Sigmoid colon (tissue), 7 donors: ENCODE results near the gene PRRC2C. TPM values are rescaled to one million over a fixed set of nuclear protein-coding genes. Genes with fewer than 3 reads are reported as not detected.

Source experiments
- DNase-seq: peaks from one replicate; pipeline ENCODE4 v3.0.0-alpha.2; 2019
- H3K27ac ChIP-seq, 4 donors: fragments of 200-600 bp; sonication (generic); one replicate each; pipeline ENCODE4 v1.5.1; 2016 to 2019; ENCODE audit warnings: mild to moderate bottlenecking in 1 of 4
- H3K27me3 ChIP-seq, 3 donors: fragments of 200-600 bp; sonication (generic); one replicate each; pipeline ENCODE4 v1.5.1; 2019; ENCODE audit warnings: mild to moderate bottlenecking in 1 of 3
- H3K36me3 ChIP-seq, 4 donors: fragments of 200-600 bp; sonication (generic); one replicate each; pipeline ENCODE4 v1.5.1; 2016 to 2019
- H3K4me1 ChIP-seq, 4 donors: fragments of 200-600 bp; sonication (generic); one replicate each; pipeline ENCODE4 v1.5.1; 2017 to 2019
- H3K4me3 ChIP-seq, 4 donors: fragments of 200-600 bp; sonication (generic); one replicate each; pipeline ENCODE4 v1.5.1; 2017 to 2019; ENCODE audit warnings: mild to moderate bottlenecking in 2 of 4, moderate library complexity in 1 of 4
- H3K9me3 ChIP-seq, 4 donors: fragments of 200-600 bp in 3 of 4; sonication (generic) in 3 of 4; one replicate each; pipeline versions ENCODE4 v1.5.1 to v1.6.1; 2013 to 2019
- EP300 ChIP-seq, 4 donors: sonication (generic); formaldehyde crosslinking; IDR thresholded peaks; one replicate each; pipeline ENCODE4 v1.6.1; 2017; ENCODE audit warnings: antibody characterized with exemption in 4 of 4
- POLR2A ChIP-seq, 2 donors: fragments of 450-650 bp; IDR thresholded peaks; one replicate each; pipeline ENCODE4 v1.6.1; 2016; ENCODE audit warnings: antibody characterized with exemption in 2 of 2, mild to moderate bottlenecking in 2 of 2, moderate library complexity in 2 of 2
- POLR2AphosphoS5 ChIP-seq, 4 donors: sonication (generic); formaldehyde crosslinking; IDR thresholded peaks; one replicate each; pipeline ENCODE4 v1.6.1; 2017; ENCODE audit warnings: antibody characterized with exemption in 4 of 4
- WGBS, 2 donors: extraction: QIAGEN DNeasy Blood & Tissue Kit; methylation state at CpG; one replicate each; pipeline ENCODE4 v1.1.7; 2013; 5-methylcytosine and 5-hydroxymethylcytosine counted together
- intact Hi-C: fragments of 100-400 bp; cut with DNase I; formaldehyde crosslinking; loops from one replicate; pipeline ENCODE4 v1.15.1; 2023
- polyA plus RNA-seq, 3 donors: library from polyadenylated mRNA; stranded (reverse); fragments of 200-250 nt; gene quantifications; one replicate each; pipeline ENCODE4 v1.2.3, GENCODE V29; 2013
- total RNA-seq, 4 donors: library from RNA; depleted of rRNA; stranded (reverse); fragments of >200 nt; gene quantifications; one replicate each; pipeline ENCODE4 v1.1.0, GENCODE V29; 2016
- TF ChIP-seq, protein P1 (sequence below), 4 experiments: fragments of 450-650 bp in 3 of 4; fragments of 200-600 bp in 1 of 4; IDR thresholded peaks; one replicate each; pipeline ENCODE4 v1.5.1; 2016 to 2019; ENCODE audit warnings: antibody characterized with exemption in 4 of 4, mild to moderate bottlenecking in 3 of 4, moderate library complexity in 2 of 4
- donor health status: healthy with polysubstance abuse.
- donor health status: Bipolar disorder and iron deficiency.
- donor health status: healthy.

The PRRC2C gene
- total and polyA plus RNA-seq, 7 donors, result 7.8 to 80.0 (median 52.6) TPM

DNA sequence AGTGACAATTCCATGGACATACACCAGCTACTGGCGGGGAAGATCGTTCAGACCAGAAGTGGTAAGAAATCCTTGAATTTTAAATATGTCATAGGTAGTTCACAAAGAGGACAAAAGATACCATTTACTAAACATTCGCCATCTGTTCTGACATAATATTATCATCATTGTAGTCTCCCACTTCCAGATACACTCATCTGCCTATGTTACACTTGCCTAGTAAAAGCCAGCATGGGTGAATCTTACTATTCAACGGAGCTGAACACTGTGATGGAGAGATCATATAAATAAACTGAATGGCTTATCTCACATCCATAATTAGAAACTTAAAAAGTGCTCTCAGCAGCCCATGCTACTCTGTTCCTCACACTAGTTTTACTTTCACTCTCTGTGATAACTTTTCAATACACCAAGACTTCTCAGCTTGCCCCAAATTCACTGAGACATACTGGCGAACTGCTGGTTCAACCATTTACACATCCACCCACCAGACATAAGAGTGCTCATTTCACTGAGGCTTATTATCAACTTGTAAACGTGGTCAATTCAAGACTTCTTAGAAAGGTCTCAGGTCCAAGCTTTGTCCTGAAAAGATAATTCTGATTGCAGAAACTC lies 463 bp upstream of the PRRC2C start:
- Histone ChIP-seq H3K36me3 (no peaks in the 10 kb centered on the region), H3K4me1 (peaks cover 0 to 38% (median 34%) of the 10 kb centered on the region in 4 donors), H3K27me3 (no peaks in the 10 kb centered on the region), H3K27ac (peak overlapping the region; percentile 98 to 99 (median 98)), H3K9me3 (no peaks in the 10 kb centered on the region), H3K4me3 (peak overlapping the region; percentile 65 to 91 (median 88))
- 23 to 26% methylated on average over 6 of the region's 6 CpGs for WGBS, 2 donors
- no peak for TF ChIP-seq EP300 (IDR thresholded peaks at IDR 0.05)
- TF ChIP-seq, protein P1, sequence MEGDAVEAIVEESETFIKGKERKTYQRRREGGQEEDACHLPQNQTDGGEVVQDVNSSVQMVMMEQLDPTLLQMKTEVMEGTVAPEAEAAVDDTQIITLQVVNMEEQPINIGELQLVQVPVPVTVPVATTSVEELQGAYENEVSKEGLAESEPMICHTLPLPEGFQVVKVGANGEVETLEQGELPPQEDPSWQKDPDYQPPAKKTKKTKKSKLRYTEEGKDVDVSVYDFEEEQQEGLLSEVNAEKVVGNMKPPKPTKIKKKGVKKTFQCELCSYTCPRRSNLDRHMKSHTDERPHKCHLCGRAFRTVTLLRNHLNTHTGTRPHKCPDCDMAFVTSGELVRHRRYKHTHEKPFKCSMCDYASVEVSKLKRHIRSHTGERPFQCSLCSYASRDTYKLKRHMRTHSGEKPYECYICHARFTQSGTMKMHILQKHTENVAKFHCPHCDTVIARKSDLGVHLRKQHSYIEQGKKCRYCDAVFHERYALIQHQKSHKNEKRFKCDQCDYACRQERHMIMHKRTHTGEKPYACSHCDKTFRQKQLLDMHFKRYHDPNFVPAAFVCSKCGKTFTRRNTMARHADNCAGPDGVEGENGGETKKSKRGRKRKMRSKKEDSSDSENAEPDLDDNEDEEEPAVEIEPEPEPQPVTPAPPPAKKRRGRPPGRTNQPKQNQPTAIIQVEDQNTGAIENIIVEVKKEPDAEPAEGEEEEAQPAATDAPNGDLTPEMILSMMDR (IDR thresholded peaks at IDR 0.05), result peak in 3 of 4 experiments; percentile 67 to 75 (median 75)
- intact Hi-C loops, result loop anchor here (5.0 to 10.0 kb wide), 4 partner anchors 160 to 360 kb away; partner anchors contain the start of genes DNM3, METTL13 and VAMP4
- no peak for DNase-seq

DNA sequence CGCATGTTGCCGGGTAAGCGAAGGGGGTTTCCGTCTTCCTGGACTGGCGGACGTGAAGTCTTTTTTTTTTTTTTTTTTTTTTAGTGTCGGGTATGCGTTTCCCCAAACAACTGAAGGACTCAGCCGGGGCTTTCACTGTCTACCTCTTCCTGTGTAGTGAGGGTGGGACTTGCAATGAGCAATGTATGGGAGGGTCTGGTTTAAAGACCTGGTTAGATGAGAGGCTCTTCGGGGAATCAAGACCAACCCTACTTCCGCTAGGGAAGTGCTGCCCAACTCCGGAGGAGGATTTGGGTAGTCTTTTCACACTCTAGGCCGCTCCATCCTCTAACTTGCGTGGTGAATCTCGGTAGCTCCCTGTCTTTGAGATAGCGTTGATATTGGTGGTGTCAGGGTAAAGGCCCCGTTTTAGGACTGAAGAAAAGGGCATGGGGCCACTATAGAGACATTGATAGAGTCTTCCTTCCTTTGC lies 754 bp downstream of the PRRC2C start:
- intact Hi-C loops, result loop anchor here (5.0 to 10.0 kb wide), 4 partner anchors 159 to 359 kb away; partner anchors contain the start of genes DNM3, METTL13 and VAMP4
- peak; percentile 64 for DNase-seq
- H3K4me1 ChIP-seq, result peaks cover 0 to 38% (median 35%) of the 10 kb centered on the region in 4 donors
- peak overlapping the region; percentile 65 to 91 (median 88) for H3K4me3 ChIP-seq
- no peaks in the 10 kb centered on the region for H3K27me3 ChIP-seq
- peak overlapping the region; percentile 98 to 99 (median 98) for H3K27ac ChIP-seq
- no peaks in the 10 kb centered on the region for H3K36me3 ChIP-seq
- H3K9me3 ChIP-seq, result no peaks in the 10 kb centered on the region
- WGBS, 2 donors, result 0% methylated on average over 17 of the region's 17 CpGs
- peak in 1 of 4 donors; percentile 0 for TF ChIP-seq EP300 (IDR thresholded peaks at IDR 0.05)
- TF ChIP-seq POLR2A (IDR thresholded peaks at IDR 0.05), result no peak
- TF ChIP-seq, protein P1 (IDR thresholded peaks at IDR 0.05), result peak in 1 of 4 experiments; percentile 5

DNA sequence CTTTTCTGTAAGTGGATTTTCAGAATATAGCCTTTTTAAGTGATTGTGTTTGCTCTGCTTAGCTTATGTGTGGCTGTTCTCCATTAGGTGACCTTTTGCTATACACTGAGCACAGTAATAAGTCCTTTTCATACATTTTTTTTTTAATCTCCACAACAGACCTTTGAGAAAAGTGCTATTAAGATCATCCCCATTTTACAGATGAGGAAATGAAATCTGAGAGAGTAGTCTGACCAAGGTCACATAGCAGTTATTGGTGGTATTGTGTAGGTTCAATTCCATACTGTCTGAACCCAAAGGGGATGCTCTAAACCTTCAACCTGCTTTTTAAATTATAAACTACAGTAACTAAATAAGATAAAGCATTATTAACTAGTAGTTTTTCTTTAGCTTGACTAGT lies 1.7 kb downstream of the PRRC2C start:
- Histone ChIP-seq H3K27ac (peak overlapping the region; percentile 98 to 99 (median 98)), H3K4me1 (peaks cover 0 to 42% (median 36%) of the 10 kb centered on the region in 4 donors), H3K4me3 (peak overlapping the region in 3 of 4 donors; percentile 88 to 91 (median 89)), H3K9me3 (no peaks in the 10 kb centered on the region), H3K27me3 (no peaks in the 10 kb centered on the region), H3K36me3 (no peaks in the 10 kb centered on the region)
- intact Hi-C loops, result loop anchor here (5.0 to 10.0 kb wide), 4 partner anchors 158 to 358 kb away; partner anchors contain the start of genes DNM3, METTL13 and VAMP4
- no peak for DNase-seq
- TF ChIP-seq POLR2AphosphoS5 (IDR thresholded peaks at IDR 0.05) (no peak), POLR2A (IDR thresholded peaks at IDR 0.05) (no peak), EP300 (IDR thresholded peaks at IDR 0.05) (no peak)
- TF ChIP-seq, protein P1 (IDR thresholded peaks at IDR 0.05), result no peak

DNA sequence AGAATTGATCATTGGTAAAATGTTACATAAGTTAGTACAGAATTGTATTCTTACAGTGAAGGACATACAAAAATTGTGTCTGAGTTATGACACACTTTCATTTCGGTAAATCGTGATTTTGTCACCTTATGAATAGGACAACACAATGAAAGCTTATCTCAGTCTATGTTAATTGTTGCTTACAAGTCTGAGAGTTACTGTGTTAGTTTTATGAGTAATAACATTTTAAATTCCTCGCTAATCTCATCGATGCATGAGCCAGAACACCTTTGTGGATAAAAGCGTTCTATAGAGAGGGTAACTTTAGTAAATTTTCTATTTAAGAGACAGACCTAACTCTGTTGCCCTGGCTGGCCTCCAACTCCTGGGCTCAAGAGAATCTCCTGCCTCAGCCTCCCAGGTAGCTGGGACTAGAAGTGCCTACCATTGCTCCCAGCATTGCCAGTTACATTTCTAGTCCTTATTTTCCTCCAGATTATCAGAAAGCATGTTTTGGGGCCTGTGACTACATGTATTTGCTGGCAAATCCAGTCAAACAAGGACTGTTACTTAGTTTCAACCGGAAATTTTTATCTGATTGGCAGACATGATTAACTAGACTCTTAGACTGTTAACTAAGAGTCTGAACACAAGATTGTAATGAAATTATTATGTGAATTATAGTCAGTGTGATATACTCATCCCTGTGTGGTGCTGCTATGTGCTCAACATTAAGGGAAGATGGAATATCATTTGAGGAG lies 3.0 kb downstream of the PRRC2C start:
- H3K4me3 ChIP-seq, result no peak overlapping the region
- DNase-seq, result no peak
- intact Hi-C loops, result loop anchor here (5.0 to 10.0 kb wide), 4 partner anchors 156 to 356 kb away; partner anchors contain the start of genes DNM3, METTL13 and VAMP4

More for the DNA sequence above, 3.0 kb downstream of the PRRC2C start:
- Histone ChIP-seq H3K27ac (no peak overlapping the region), H3K27me3 (no peaks in the 10 kb centered on the region), H3K4me1 (peaks cover 0 to 50% (median 42%) of the 10 kb centered on the region in 4 donors), H3K9me3 (no peaks in the 10 kb centered on the region), H3K36me3 (no peaks in the 10 kb centered on the region)
- TF ChIP-seq, protein P1 (IDR thresholded peaks at IDR 0.05), result no peak
- TF ChIP-seq POLR2A (IDR thresholded peaks at IDR 0.05), result no peak
- no peak for TF ChIP-seq POLR2AphosphoS5 (IDR thresholded peaks at IDR 0.05)
- 27 to 76% methylated on average over 6 of the region's 6 CpGs for WGBS, 2 donors
